Measurements from ENCODE around the gene COBL.

The COBL gene

DNA sequence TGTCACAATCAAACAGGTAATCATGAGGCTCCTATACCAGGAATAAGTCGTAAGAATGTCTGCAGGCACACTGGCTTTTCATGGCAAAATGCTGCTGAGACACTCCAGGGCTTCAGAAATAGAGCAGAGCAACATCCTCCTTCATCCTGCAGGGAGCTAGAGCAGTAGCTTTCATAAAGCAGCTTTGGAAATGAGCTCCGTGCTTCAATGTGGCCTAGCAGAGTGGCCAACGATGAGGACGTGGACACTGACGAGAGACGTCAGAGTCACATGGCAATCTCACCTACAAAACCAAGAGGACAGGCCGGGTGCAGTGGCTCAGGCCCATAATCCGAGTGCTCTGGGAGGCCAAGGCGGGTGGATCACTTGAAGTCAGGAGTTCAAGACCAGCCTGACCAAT is 9.8 kb downstream of the COBL start:
- in situ Hi-C loops (cut with MboI; ENCODE audit: low sequenced_read_pairs) = no loop called here

- in situ Hi-C loops (cut with MboI; ENCODE audit: low sequenced_read_pairs) = no loop called here
Measured at GRCh38 chr7:51304729-51305128, 11.9 kb downstream of the COBL start.

GRCh38 chr7:51303142-51303525 is 13.5 kb downstream of the COBL start:
- in situ Hi-C loops (cut with MboI; ENCODE audit: low sequenced_read_pairs) = no loop called here

DNA sequence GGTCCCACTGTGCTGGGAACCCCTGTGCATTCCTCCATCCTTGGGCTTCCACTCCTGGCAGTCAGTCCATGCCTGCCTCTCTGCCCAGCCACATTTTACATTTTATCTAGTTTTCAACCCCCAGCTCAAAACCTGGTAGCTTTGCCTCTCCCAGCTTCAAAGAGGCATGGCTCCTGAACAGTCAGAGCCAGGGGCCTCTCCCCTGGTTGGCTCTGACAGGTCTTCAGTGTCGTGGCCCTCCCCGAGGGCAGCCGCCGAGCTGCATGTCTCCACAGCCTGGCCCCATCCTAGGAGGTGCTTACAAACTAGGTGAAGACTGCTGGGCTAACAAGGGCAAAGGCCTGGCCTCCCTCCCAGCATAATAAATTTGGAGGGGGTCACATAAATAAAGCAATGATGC is 14.8 kb downstream of the COBL start:
- in situ Hi-C loops (cut with MboI; ENCODE audit: low sequenced_read_pairs) = no loop called here

GRCh38 chr7:51300762-51301674 is 15.6 kb downstream of the COBL start:
- in situ Hi-C loops (cut with MboI; ENCODE audit: low sequenced_read_pairs) = no loop called here

GRCh38 chr7:51299391-51300133 is 17.0 kb downstream of the COBL start:
- in situ Hi-C loops (cut with MboI; ENCODE audit: low sequenced_read_pairs) = no loop called here

DNA sequence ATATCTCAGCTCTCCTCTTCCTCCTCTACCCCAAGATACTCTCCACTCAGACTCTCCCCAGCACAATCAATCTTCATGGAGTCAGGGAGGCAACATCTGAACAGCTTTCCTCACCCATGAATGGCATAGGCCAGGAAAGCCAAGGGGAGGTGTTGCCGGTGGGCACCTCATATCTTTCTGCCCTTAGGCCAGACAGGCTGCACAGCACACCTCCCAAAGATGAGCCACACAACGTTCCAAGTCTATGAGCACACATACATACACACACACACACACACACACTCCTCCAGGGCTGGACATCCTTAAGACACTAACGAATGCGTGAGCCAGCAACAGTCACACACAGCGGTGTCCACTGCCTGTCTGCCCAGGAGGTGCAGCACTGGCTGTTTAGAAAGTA is 17.7 kb downstream of the COBL start:
- in situ Hi-C loops (cut with MboI; ENCODE audit: low sequenced_read_pairs) = no loop called here

DNA sequence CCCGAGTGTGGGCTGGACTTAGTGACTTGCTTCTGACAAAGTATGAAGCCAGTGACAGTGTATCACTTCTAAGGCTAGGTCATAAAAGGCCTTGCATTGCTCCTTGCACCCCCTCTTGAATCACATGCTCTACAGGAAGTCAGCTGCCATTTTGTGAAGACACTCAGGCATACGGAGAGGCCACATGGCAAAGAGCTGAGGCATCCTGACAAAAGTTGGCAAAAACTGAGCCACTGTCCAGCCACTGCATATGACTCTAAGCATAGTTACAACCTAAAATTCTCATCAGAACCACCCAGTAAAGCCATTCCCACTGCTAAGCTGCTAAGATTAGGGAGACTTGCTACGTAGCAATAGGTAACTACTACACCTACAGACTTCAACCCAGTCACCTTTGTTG is 18.6 kb downstream of the COBL start:
- in situ Hi-C loops (cut with MboI; ENCODE audit: low sequenced_read_pairs) = no loop called here

DNA sequence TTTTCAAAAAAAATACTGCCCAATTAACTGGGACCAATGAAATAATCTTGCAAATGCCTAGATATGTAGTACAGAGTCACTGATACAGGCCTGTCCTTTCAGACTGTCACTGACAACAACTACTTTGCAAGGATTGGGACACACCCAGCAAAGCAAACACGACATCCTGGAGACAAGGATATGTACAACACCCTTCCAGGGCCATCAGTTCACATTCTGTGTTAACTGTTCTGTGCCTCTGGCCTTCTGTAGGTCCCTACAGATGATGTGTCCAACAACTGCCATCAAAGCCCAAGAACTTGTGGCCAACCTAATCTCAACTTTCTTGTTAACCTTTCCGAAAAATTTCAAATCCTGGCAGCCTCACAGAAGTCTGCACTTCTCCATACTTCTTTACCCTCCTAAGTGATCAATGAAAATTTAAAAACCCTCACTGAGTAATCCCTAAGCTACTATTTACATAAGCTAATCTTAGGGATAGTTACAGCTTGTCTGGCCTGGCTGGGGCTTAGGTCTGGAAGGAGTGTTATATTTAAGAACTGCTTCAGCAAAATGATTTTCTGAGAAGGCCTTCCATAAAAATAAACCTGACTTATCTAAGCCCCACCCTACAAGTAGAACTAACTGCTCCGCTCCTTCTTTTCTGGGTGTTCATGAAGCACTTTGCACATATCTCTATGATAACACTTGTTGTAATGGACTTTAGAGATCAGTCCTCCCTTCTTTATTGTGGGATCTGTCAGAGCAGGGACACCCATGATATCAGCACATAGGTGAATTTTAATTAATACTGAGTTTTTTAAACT is 21.0 kb downstream of the COBL start:
- in situ Hi-C loops (cut with MboI; ENCODE audit: low sequenced_read_pairs) = no loop called here

- in situ Hi-C loops (cut with MboI; ENCODE audit: low sequenced_read_pairs) = no loop called here
Measured at GRCh38 chr7:51292596-51292995, 24.0 kb downstream of the COBL start.

- in situ Hi-C loops (cut with MboI; ENCODE audit: low sequenced_read_pairs) = no loop called here
Measured at GRCh38 chr7:51290702-51291540, 25.7 kb downstream of the COBL start.

DNA sequence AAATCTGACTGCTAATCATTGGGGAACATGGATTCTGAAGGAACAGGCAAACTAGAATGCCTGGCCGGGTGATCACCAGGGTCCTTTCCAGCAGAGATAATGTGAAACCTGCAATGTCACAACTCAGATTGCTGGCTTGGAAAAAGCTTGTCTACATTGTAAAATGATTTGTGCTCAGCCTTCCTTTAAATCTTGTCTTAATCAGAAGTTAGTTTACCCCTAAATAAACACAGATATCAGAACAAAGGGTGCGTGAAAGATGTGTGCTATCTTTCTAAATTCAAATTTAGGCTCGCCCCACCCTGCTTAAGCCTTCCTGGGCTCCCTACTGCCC is 26.3 kb downstream of the COBL start:
- in situ Hi-C loops (cut with MboI; ENCODE audit: low sequenced_read_pairs) = no loop called here

DNA sequence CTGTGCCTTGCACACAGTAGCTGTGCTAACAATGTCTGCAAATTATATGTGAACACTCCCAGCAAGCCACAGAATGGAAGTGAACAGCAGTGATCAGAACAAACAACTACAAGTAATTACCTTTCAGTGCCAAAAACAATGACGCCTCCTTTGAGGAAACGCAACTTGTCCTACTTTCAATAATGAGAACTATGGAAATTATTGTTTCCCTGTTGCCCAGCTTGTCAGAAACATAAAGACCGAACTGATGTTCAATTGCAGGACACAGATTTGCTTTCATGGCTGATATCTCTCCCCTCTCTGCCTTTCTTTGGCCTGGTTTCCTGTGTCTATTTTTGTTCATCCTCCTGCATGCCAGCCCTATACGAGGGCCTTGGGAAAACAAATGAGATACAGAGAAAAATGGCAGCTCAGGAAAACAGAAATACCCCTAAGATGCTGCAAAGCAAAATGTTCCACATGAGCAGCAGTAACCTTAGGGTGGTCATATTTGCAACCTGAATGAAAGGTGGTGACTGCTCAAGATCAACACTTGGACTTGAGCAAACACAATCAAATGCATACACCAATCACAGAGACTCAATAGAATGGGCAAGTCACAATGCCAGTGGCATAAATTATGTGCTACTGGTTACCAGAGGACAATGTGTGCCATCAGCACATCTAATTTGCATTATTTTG is 26.8 kb downstream of the COBL start:
- in situ Hi-C loops (cut with MboI; ENCODE audit: low sequenced_read_pairs) = no loop called here

DNA sequence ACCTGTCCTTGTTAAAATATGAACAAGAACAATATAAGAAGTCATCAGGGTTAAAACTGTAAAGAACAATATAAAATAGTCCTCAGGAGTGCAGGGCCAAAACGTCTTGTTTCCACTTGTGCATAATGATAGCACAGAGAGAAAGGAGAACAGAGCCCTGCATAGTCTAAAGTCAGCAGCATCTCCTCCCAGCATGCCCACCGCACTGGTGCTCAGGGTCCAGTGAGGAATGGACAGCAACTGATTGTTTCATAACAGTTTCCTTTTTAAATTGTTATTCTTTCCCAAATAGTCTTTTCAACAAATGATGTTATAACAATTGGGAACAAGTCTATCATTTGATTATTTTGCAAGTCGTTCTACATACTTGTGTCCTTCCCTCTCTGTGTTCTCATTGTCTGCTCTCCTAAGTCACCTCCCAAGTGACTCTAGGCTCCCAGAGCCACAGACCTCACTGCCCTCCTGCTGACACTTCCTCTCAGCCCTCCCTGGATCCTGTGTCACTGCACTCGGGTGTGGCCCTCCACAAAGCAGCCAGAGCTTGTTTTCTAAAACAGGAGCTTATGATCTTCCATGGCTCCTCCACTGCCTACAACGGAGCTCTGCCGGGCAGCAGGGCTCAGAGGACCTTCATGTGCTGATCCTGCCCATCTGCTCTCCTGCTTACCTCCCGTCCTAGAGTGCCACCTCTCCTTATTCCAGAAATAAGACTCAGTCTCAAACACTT is 27.6 kb downstream of the COBL start:
- in situ Hi-C loops (cut with MboI; ENCODE audit: low sequenced_read_pairs) = no loop called here

DNA sequence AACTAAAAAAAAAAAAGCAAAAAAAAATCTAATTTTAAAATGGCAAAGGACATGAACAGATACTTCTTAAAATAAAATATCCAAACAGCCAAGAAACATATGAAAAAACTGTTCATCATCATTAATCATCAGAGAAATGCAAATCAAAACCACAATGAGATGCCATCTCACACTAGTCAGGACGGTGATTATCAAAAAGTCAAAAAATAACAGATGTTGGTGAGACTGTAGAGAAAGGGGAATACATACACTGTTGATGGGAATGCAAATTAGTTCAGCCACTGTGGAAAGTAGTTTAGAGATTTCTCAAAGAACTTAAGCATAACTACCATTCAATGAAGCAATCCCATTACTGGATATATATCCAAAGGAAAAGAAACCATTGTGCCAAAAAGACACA is 30.2 kb downstream of the COBL start:
- in situ Hi-C loops (cut with MboI; ENCODE audit: low sequenced_read_pairs) = no loop called here

DNA sequence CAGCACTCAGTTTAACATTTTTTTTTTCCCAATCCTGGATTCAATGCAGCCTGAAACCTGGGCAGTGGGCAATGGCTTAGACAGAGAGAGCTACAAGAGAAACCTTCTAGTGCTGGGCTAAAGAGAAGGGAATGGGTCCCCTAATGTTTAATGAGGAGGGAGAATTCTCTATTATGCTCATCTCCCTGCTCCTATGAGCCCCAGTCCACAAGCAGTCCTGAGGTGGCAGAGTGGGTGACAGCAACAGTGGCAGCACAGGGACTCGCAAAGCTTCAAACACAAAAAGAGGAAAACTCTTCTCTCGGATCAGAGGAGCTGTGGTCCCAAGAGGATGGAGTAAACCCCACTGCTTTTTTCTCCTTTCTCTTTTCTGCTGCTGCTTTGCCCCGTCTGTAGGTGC is 36.5 kb downstream of the COBL start:
- in situ Hi-C loops (cut with MboI; ENCODE audit: low sequenced_read_pairs) = no loop called here

DNA sequence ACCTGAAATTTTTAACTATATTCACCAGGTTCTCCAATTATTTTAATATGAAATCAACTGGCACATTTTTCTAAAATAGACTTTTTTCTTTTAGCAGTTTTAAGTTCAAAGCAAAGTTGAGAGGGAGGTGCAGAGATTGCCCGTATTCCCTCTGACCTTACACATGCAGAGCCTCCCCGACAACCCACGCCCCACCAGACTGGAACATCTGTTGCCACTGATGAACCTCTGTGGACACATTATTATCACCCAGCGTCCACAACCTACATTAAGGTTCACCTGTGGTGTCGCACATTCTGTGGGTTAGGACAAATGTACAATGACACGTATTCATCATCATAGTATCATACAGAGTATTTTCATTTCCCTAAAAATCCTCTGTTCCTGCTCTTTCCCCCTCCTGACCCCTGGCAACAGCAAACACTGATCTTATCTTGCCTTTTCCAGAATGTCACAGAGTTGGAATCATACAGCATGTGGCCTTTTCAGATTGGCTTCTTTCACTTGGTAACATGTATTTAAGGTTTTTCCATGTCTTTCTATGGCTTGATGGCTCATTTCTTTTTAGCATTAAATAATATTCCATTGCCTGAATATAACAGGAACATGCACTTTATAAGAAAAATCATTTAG is 37.1 kb downstream of the COBL start:
- in situ Hi-C loops (cut with MboI; ENCODE audit: low sequenced_read_pairs) = no loop called here

GRCh38 chr7:51278797-51279196 is 37.8 kb downstream of the COBL start:
- in situ Hi-C loops (cut with MboI; ENCODE audit: low sequenced_read_pairs) = no loop called here

DNA sequence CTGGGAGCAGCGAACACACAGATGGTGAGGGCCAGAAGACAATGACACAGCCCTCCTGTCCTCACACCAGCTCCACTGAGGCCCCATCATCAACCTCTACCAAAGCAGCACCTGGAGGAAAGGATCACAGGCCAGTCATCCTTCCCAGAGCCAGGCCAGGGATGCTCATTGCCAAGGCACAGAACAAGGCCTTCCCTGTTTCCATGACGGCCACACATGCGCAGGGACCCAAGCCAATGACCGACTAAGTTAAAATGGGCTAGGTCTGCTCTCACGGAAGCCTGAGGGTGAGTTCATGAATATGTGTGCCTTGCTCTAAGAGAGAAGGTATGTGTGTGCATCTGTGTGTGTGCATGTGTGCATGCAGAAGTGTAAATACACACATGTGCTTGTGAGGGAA is 39.6 kb downstream of the COBL start:
- in situ Hi-C loops (cut with MboI; ENCODE audit: low sequenced_read_pairs) = no loop called here

Data from hTERT RPE-1 (cell line).